GM21825 (cell line): ENCODE results near the gene WNT4.

ENCODE experiments used
- ATAC-seq: cut with Tn5 transposase; IDR thresholded peaks from one replicate; pipeline ENCODE4 v1.9.1; 2021; ENCODE audit warnings: mild to moderate bottlenecking, moderate library complexity; ENCODE audit not compliant: unreplicated experiment

Gene WNT4

DNA sequence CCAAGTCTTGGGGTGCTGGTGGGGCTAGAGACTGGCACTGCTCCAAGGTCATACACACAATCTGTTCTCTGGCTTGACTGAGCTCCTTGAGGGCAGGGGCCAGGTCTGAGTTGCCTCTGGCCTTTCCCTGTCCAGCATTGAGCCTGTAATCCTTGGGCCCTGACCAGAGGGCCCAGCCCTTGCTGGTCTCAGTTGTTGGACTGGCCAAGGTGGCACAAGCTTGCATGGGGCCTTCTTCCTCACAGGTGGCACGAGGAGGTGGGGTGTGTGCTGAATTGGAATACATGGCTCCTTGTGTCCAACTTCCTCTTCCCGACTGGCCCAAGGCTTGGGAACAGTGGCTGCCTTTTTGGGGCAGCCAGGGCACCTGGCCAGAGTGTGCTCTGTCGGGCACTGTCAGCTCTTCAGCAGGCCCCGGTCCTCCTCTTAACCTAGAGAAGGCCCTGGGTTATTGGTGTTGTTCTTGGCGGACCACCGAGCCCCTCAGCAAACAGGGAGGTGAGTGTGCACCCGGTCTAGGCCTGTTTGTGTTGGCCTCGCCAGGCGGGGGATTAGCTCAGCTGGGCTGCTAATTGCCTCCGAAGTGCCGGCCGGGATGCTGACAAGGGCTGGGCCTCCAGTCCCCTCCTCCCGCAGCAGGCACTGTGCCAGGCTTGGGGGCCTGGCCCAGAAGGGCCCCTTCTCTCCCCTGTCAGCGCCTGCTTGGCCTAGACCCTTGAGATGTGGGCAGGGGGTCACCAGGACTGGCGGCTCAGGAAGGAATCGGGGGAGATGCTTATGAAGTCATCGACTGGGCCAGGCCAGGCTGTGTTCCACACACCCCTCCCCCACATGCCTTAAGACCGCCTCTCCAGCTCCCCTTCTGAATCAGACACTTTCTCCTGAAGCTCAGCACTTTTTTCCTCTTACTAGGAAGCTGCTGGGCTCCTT lies 28.5 kb downstream of the WNT4 start:
- ATAC-seq: no peak

DNA sequence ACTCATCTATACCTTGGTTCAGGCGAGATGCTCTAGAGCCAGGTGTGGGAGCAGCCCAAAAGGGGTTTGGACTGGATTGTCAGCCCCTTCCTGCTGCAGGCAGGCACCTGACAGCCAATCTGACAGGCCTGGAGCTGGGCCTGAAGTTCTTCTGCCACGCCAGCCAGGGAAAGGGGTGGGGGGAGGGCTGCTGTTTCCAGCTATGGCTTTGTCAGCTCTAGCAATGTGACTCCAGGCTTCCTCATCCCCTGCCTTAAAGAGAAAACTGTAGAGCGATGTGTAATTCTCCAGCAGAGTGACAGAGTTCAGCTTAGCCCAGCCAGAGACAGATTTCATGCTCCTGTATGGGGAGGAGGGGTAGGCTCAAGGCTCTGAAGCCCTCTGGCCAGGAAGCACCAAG lies 30.3 kb downstream of the WNT4 start:
- ATAC-seq: no peak

DNA sequence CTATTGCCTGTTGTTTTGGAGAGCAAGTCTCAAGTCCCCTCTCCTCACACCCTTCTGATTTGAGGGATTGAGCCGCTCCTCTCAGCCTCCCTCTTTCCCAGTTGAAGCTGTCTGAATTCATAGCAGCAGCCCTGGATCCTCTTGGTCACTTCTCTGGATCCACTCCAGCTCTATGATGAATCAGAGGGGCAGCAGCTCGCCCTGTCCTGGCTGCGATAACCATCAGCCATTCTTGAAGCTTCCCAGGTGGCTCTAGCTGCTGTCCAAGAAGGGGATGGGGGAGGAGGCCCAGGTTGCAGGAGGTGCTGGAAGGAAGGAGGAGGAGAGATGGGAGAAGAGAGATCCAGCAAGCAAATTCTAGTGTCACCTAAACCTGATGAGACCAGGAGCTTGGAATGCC lies 31.3 kb downstream of the WNT4 start:
- no peak for ATAC-seq

DNA sequence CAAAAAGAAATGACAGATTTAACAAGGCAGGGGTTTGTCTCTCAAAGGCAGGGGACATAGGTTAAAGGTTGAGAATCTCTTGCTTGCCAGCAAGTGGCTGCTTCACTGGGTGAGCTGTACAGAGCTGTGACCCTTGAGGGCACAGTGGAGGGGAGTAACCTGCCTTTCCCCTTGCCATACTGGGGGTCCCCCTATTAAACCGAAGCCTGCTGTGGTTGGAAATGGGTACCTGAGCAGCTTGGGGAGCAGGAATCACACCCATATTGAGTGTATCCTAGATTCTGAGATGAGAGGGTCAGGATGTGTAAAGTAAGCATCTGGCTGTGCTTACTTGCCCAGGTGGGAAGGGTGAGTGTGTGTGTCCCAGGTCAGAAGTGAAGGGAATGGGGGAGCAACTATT lies 31.8 kb downstream of the WNT4 start:
- no peak for ATAC-seq

DNA sequence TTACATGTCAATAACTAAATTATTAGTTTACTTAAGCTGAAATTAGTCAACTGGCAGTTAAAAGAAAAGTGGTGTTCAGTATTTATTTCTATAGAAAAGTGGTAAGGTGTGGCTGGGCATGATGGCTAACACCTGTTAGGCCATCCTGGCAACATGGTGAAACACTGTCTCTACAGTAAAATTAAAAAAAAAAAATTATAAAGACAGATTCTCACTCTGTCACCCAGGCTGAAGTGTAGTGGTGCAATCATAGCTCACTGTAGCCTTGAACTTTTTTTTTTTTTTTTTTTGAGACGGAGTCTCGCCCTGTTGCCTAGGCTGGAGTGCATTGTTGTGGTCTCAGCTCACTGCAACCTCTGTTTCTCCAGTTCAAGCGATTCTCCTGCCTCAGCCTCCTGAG lies 32.9 kb downstream of the WNT4 start:
- ATAC-seq: no peak

DNA sequence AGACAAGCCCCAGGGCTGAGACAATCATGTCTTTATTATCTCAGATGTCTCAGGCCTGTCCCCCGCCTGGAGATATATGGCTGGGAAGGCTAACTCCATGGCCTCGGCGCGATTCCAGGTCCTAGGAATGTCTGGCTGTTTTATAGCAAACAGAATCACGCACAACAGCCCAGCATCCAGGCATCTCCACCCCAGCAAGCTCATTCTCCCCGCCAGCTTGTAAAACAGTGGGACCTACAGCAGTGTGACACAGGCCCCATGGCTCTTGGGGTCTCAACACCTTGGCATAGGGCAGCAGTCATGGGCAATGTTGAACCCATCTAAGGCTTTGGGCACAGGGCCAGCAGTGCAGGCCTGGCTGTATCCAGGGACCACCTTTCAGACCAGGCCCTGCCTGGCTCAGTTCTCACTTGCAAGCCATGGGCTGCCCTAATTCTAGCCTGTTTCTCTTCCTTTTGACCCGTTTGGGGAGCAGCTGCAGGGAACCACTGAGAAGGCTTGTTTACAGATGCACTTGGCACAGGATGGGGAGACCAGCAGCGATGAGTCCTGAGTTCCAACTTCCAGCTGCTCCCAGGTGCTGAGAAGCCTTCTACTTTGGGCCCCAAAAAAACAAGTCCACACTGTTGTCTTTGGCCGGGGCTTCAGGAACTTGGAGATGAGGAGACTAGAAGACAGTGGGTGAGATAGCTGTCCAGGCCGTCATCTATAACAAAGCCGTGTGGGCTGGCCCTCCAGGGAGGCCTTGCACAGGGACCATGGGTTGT lies 34.4 kb downstream of the WNT4 start:
- ATAC-seq: no peak

DNA sequence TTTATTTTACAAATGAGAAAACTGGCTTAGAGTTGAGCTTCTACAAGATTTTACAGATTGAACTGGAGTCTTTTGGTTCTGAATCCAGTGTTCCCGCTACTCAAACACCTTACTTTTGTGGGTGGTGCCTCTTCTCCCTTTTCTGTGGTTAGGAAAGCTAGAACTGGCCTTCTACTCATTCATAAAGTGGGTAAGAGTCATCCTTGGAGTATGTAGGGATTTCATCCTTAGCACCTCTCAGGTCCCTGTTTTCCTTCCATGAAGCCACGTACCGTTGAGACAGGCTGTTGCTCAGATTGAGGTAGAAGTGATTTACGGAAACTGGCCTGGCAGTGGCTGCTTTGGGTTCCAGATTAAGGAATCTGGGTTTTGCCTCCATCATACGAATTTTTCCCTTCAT lies 35.8 kb downstream of the WNT4 start:
- ATAC-seq: no peak

DNA sequence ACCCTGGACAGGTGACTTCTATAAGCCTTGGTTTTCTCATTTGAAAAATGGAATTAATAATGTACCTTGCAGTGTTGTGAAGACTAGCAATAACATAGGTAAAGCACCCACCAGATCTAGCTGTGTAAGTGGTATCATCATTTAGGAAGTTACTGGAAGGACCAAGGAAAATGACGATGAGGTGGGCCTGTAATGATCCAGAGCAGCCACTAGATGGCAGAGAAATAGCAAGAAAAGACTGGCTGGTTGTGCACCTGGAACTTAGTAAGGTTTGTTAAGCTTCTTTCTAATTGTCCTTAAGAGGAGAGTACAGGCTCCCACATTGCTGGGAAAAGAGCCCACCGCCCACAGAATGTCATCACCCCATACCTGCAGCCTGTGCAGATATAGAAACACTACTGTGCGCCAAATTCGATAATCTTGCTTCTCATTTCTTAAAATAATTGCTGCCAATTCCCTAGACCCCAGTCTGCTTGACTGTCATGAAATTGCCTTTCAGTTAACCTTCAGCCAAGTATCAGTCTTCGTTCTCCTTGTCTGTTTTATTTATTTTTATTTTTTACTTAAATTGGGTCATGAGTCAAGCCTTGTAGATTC lies 37.2 kb downstream of the WNT4 start:
- ATAC-seq: no peak

DNA sequence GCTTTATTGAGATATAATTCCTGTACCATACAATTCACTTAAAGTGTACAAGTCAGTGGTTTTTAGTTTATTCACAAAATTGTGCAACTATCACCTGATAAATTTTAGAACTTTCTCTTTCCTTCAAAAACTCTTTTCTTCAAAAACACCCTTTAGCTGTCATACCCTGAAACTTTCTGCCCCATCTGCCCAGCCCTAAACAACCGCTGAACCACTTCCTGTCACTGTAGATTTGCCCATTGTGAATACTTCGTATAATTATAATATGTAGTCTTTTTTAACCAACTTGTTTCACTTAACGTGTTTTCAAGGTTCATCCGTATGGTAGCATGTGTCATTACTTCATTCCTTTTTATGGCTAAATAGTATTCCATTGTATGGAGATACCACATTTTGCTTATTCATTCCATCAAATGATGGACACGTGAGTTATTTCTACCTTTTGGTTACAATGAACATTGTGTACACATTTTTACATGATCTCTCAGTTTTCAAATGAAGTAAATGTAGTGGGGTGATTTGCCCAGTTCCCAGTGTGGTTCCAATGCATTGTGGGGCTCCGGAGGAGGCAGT lies 37.9 kb downstream of the WNT4 start:
- ATAC-seq: no peak

DNA sequence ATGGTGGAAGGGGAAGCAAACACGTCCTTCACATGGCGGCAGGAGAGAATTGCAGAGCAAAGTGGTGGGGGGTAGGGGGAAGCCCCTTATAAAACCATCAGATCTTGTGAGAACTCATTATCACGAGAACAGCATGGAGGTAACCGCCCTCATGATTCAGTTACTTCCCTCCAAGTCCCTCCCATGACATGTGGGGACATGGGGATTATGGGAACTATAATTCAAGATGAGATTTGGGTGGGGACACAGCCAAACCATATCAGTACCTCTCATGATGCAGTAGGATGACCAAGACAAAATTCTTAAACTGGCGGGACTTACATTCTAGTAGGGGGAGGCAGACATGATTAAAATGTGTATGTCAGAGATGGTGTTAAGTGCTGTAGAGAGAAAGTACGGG lies 38.8 kb downstream of the WNT4 start:
- no peak for ATAC-seq

DNA sequence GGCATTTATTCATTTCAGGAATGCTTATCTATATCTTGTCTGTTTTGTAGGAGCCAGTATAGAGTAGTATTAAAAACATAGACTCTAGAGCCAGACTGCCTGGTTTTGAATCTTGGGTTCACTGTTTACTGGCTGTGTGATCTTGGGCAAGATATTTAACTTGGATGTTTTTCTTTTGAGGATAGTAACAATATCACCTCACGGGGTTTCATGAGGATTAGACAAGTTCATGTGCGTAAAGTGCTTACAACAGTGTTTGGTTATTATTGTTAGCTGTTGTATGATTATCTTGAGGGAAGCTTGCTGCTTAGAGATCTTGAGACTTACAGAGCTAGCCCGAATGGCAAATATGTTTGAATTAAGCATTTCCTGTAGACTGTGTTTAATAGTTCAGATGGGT lies 40.2 kb downstream of the WNT4 start:
- no peak for ATAC-seq

DNA sequence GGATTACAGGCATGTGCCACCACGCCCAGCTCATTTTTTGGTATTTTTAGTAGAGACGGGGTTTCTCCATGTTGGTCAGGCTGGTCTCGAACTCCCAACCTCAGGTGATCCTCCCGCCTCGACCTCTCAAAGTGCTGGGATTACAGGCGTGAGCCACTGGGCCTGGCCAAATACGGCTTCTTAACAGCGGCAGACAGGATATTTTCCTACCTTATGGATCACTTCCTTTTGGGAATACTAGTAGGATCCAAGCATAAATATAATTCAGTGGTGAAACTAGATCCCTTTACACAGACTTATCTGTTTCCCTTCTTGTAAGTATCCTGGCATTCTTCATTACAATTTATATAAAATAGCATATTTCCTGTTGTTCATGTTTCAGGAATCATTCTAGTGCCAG lies 40.9 kb downstream of the WNT4 start:
- ATAC-seq: no peak

DNA sequence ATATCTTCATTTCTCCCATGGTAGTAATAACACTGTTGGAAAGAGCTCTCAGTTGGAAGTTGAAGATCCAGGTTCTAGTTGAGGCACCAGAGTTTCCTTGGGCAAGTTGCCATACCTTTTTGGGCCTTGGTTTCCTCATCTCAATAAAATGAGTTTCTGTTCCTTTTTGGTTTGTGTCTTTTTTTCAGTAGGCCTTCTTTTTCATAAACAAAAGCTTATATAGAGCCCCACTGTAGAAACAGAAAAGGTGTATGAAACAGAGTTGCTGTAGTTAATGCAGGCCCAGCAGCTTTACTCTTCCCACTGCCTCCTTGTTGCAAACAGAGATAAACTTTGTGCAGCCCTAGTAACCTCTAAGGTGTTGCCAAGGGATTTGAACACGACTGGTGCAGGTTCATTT lies 41.7 kb downstream of the WNT4 start:
- no peak for ATAC-seq

DNA sequence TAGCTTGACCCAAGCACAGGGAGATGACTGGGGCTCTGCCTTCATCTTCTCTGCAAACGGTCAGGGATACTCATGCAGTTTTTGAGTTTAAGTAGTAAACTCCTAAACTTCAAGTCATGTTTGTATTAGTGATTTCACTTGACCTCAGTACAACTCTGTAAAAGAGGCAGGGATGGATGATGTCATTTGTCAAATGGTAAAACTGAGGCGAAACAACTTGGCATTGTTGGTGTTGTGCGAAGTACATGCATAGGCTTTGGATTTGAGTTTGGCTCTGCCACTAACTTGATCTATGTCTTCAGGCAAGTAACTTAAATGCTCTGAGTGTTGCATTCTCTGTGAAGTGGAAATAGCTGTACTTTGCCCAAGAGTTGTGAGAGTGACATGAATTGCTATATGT lies 42.7 kb downstream of the WNT4 start:
- ATAC-seq: no peak

DNA sequence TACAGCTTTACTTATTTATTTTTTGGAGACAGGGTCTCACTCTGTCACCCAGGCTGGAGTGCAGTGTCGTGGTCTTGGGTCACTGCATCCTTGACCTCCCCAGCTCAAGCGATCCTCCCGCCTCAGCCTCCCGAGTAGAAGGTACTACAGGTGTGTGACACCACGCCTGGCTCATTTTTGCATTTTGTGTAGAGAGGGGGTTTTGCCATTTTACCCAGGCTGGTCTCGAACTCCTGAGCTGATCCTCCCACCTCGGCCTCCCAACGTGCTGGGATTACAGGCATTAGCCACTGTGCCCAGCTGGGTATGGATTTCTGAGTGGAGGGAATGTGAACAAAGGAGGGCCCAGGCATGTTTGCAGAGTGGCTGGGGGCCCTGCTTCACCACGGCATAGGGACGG lies 44.1 kb downstream of the WNT4 start:
- ATAC-seq: no peak

DNA sequence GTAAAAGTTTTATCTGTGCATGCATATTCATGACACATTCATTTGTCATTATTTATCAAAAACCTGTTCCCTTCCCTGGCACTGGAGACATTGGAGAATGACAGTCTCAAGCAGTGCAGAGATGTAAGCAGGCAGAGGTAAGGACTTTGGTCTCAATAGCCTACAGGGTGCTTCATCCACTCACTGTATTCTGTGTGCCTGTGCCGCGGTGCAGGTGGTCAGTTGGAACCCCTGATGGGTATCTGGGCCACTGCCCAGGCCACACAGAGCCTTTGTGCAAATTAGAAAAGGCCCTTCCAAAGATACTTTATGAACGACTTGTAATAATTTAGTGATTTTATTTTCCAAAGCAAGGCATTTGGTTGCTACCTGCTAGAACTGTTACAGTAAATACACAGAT lies 46.4 kb downstream of the WNT4 start:
- no peak for ATAC-seq

DNA sequence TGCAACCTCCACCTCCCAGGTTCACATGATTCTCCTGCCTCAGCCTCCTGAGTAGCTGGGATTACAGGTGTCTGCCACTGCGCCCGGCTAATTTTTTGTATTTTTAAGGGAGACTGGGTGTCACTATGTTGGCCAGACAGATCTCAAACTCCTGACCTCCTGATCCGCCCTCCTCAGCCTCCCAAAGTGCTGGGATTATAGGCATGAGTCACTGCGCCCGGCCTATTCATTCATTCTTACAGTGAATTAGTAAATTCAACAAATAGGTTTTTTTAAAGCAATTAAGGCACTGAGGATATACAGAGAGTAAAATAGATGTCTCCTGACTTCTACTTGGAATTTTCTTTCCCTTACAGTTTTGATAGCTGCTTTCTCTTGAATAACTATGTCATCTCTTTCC lies 46.9 kb downstream of the WNT4 start:
- no peak for ATAC-seq

DNA sequence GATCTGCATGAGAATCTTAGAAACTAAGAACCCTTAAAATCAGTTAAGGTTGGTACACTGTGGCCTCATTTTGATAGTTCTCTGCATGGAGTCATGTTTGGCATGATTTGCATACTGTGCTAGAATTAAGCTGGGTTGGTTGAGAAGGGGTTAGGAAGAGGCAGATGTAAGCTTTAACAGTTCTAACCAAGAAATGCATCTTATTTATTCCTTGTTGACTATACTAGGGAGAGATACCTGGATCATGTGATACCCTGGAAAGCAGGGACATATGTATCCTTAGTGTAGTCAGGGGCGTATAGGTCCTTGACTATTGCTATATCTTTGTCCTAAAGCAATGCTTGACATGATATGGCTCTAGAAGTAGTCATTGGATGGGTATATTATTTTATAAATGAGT lies 49.4 kb downstream of the WNT4 start:
- no peak for ATAC-seq

DNA sequence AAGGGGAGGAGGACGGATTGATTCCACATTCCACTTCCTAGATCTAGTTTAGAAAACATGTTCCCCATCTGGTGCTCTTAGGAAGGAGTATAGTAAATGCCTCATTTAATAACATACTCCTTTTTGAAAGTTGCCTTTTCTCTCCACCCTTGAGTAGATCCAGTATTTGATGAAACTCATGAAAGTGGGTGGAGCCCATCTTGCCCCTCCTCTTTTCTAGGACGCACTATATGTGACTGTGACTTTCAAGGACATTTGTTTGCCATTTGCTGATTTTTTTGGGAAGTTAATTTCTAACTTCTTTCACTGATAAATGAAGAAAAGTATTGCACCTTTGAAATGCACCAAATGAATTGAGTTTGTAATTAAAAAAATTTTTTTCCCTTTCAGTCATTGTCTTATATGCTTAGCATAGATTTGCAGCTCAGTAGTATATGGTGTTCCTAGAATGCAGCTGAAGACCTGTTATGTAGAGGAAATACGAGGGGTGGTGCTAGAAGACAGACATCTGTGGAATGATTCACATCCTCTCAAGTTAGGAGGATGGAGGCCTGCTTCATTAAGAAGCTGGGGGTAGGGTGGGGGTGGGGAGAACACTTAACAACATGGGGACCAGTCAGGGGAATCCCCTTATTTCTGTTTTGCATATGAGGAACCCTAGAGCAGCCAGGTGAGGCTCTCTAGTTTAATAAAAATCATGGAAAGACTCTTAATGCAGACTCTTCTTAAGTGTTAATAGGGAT lies 50.7 kb downstream of the WNT4 start:
- peak; percentile 36 for ATAC-seq

DNA sequence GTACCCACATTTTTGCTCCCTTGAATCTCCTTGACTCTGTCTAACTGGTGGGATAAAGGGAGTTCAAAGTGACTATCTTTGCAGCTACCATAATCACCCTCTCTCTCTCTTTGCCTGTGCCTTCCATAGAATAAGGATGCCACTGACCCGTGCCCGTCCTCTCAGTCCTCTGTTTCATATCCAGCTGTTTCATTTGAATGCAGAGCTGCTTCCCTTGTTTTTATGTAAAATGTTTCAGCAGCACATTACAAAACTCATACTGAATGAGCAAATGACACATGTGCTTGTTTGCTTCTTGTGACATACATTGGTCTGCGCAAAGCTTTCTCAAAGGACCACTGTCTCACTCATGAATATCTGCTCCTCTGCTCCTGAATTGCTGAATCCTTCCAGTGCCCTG lies 52.0 kb downstream of the WNT4 start:
- no peak for ATAC-seq

DNA sequence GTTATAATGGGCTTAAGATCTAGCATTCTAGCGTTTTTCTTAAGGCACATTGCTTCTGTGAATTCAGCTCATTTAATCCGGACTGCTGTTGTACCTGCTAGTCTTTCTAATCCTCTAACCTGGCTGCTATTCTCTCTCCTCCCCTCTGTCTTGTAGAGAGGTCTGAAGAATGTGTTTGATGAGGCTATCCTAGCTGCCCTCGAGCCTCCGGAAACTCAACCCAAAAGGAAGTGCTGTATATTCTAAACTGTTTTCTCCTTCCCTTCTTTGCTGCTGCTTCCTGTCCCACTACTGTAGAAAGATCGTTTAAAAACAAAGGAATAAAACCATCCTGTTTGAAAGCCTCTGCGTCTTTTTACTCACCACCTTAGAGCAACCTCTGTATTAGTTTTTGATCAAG lies 53.1 kb downstream of the WNT4 start:
- ATAC-seq: no peak
